ENCODE measurements around the gene NIPAL4.

Gene NIPAL4

GRCh38 chr5:157455057-157455456 is 5.0 kb upstream of the NIPAL4 start:
- DNase-seq (ENCODE audit: extremely low read depth, low read depth), result no peak
- TF ChIP-seq CTCF (IDR thresholded peaks at IDR 0.05; ENCODE audit: low read depth, low read length), result no peak

DNA sequence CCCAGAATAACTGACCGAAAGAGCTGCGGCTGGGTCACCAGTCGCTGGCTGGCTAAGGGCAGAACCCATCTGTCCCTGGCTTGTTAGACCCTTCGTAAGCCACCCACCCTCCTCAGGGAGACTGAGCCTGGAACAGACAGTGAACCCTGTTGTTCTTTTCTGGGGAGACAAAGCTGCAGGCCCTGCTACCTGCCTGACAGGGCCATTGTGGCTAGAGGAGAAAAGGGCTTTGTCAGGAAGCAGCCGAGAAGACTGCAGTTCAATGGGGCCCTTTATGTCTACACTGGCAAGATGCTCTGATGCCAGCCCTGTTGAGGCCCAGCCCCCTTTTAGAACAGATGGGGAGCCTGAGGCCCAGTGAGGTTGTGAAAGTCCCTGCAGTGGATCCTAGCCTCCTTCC is 3.7 kb upstream of the NIPAL4 start:
- DNase-seq (ENCODE audit: extremely low read depth, low read depth), result no peak
- TF ChIP-seq CTCF (IDR thresholded peaks at IDR 0.05; ENCODE audit: low read depth, low read length), result no peak

- no peak for DNase-seq (ENCODE audit: extremely low read depth, low read depth)
- no peak for TF ChIP-seq CTCF (IDR thresholded peaks at IDR 0.05; ENCODE audit: low read depth, low read length)
Measured at GRCh38 chr5:157457391-157457790, 2.6 kb upstream of the NIPAL4 start.

DNA sequence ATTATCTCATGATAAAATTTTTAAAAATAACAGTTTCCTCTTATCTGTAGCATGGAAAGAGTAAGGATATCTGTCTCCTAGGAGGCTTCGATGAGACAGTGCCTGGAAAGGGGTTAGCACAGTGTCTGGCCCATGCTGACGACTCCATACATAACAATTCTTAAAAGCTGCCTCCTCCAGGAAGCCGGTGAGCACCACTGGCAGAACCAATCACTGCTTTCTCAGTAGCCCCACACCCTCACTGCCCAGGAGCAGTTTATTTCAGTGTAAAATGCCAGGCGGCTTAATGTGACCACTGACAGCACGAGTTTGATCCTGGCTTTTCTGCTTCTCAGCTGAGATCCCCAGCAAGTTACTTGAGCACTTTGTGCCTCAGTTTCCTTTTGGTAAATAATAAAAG is 1.2 kb upstream of the NIPAL4 start:
- DNase-seq (ENCODE audit: extremely low read depth, low read depth), result no peak
- no peak for TF ChIP-seq CTCF (IDR thresholded peaks at IDR 0.05; ENCODE audit: low read depth, low read length)

GRCh38 chr5:157460921-157461792 is 1.1 kb downstream of the NIPAL4 start:
- no peak for TF ChIP-seq CTCF (IDR thresholded peaks at IDR 0.05; ENCODE audit: low read depth, low read length)
- no peak for DNase-seq (ENCODE audit: extremely low read depth, low read depth)

DNA sequence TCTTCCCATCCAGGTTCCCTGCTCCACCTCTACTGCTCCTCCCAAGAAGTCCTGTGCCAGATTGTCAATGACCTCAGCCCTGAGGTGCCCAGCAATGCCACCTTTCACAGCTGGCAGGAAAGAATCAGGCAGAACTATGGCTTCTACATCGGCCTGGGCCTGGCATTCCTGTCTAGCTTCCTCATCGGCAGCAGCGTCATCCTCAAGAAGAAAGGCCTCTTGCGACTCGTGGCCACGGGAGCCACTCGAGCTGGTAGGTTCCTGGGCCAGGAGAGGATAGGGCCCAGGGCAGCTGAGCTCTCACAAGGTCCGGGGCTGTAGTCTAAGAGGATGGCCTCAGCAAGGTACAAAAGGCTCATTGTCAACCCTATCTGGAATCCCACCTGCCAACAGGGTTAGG is 3.1 kb downstream of the NIPAL4 start:
- TF ChIP-seq CTCF (IDR thresholded peaks at IDR 0.05; ENCODE audit: low read depth, low read length), result no peak
- no peak for DNase-seq (ENCODE audit: extremely low read depth, low read depth)

DNA sequence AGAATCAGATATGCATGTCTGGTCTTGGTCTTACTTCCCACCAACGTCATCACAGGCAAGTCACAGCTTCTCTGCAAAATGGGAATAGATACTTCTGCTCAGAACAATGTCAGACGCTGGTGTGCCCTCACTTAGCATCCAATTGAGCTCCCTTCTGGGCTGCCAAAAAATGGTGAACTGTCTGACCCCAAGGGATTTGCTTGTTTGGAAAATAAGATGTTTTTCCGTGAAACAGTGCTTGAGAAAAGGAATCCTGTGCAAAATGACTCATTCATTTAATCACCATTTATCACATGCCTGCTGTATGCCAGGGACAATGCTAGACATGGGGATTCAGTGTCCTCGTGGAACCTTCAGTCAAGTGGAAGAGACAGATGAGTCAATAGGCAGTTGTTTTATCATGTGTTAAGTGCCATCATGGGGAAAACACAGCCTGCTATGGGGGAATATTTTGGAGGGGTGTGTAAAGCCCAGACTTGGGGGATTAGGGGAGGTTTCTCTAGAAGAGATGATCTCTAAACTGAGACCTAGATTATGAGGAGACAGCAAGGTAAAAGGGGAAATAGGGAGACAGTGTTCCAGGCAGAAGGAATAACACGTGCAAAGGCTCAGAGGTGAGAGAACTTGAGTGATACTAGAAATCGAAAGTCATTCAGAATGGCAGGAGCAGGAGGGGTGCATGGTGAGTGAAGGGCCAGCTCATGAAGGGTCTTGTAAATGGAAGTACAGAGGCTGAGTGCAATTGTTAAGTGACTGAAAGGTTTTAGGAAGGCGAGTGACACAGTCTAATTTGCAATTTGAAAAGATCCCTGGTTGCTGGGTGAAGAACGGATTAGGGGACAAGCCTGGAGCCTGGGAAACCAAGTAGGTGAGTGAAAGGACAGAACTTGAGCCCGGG is 3.9 kb downstream of the NIPAL4 start:
- no peak for DNase-seq (ENCODE audit: extremely low read depth, low read depth)
- no peak for TF ChIP-seq CTCF (IDR thresholded peaks at IDR 0.05; ENCODE audit: low read depth, low read length)
